A549 (cell line): ENCODE data around the gene DMRTC2. TPM values are rescaled to one million over a fixed set of nuclear protein-coding genes. Genes with fewer than 3 reads are reported as not detected.

ENCODE experiments used
- ATAC-seq, 2 experiments: fragments of 200-7000 bp in 1 of 2; fragments of >200 bp in 1 of 2; cut with Nextera tagmentation in 1 of 2; cut with Tn5 transposase in 1 of 2; 3 replicates each; pipeline versions ENCODE4 v1.8.0 to v1.9.1; 2018 to 2020; ENCODE audit warnings: mild to moderate bottlenecking in 1 of 2, moderate library complexity in 1 of 2
- CTCF ChIA-PET: fragments of 300-600 bp; sonication (Branson Sonifier 250); formaldehyde crosslinking; extraction: SDS; loops from one replicate; lab custom pipeline; 2021; ENCODE audit warnings: antibody characterized with exemption, inconsistent platforms; lab: Yijun Ruan, JAX
- POLR2A ChIA-PET: fragments of 350-600 bp; formaldehyde crosslinking; extraction: SDS; loops from one replicate; lab custom pipeline; 2021; ENCODE audit warnings: antibody characterized with exemption, inconsistent platforms; lab: Yijun Ruan, JAX
- DNase-seq, 2 experiments: peaks; one replicate each; pipeline versions ENCODE4 v3.0.0 to v3.0.0-alpha.2; 2011 to 2016; ENCODE audit warnings: low read depth in 1 of 2, low spot score in 1 of 2
- FAIRE-seq: peaks from 2 replicates; lab custom pipeline; 2011; peaks lifted over from hg19 to GRCh38; lab: Jason Lieb, UNC
- H3K27ac ChIP-seq, 2 experiments: fragments of >200 bp; sonication (Bioruptor Twin); formaldehyde crosslinking; 3 replicates each; pipeline ENCODE4 v1.5.1; 2016 to 2017
- H3K4me1 ChIP-seq: fragments of >200 bp; sonication (Bioruptor Twin); formaldehyde crosslinking; 3 replicates; pipeline ENCODE4 v1.6.1; 2016
- H3K4me2 ChIP-seq: fragments of >200 bp; sonication (Bioruptor Twin); formaldehyde crosslinking; 3 replicates; pipeline ENCODE4 v1.6.1; 2016
- H3K4me3 ChIP-seq: fragments of >200 bp; sonication (Bioruptor Twin); formaldehyde crosslinking; 3 replicates; pipeline ENCODE4 v1.5.1; 2016
- H3K9me3 ChIP-seq: fragments of >200 bp; sonication (Bioruptor Twin); formaldehyde crosslinking; 3 replicates; pipeline ENCODE4 v1.6.1; 2016
- ATOH8 ChIP-seq: fragments of 250-450 bp; sonication (Bioruptor Pico); IDR thresholded peaks from 2 replicates; pipeline ENCODE4 v1.5.0; 2020; ENCODE audit warnings: low read depth, mild to moderate bottlenecking, moderate library complexity
- BHLHE40 ChIP-seq: IDR thresholded peaks from 2 replicates; pipeline ENCODE4 v1.6.1; 2012; ENCODE audit warnings: low read depth, low read length, inconsistent platforms
- CBX2 ChIP-seq: fragments of 200-600 bp; sonication (generic); IDR thresholded peaks from 2 replicates; pipeline ENCODE4 v1.6.1; 2016; ENCODE audit warnings: low read depth, mild to moderate bottlenecking, borderline replicate concordance
- E2F6 ChIP-seq: IDR thresholded peaks from 2 replicates; pipeline ENCODE4 v1.6.1; 2012; ENCODE audit warnings: low read depth, borderline replicate concordance
- EHF ChIP-seq: fragments of 250-450 bp; sonication (Bioruptor Pico); IDR thresholded peaks from 2 replicates; pipeline ENCODE4 v1.5.0; 2020; ENCODE audit warnings: mild to moderate bottlenecking
- ELK1 ChIP-seq: fragments of 150-350 bp; IDR thresholded peaks from 2 replicates; pipeline ENCODE4 v1.6.1; 2014; ENCODE audit warnings: low read depth, mild to moderate bottlenecking, low read length
- FOSB ChIP-seq: fragments of 250-450 bp; sonication (Bioruptor Pico); IDR thresholded peaks from 2 replicates; pipeline ENCODE4 v1.5.0; 2020; ENCODE audit warnings: mild to moderate bottlenecking, moderate library complexity
- GATA3 ChIP-seq: IDR thresholded peaks from 2 replicates; pipeline ENCODE4 v1.6.1; 2012; ENCODE audit warnings: borderline replicate concordance
- HDAC2 ChIP-seq: fragments of 200-600 bp; sonication (generic); IDR thresholded peaks from 2 replicates; pipeline ENCODE4 v1.6.1; 2016
- HMGXB4 ChIP-seq: fragments of 250-450 bp; sonication (Bioruptor Pico); IDR thresholded peaks from 2 replicates; pipeline ENCODE4 v1.5.0; 2021; ENCODE audit warnings: mild to moderate bottlenecking, moderate library complexity, borderline replicate concordance
- HOXB5 ChIP-seq: fragments of 250-450 bp; sonication (Bioruptor Pico); IDR thresholded peaks from 2 replicates; pipeline ENCODE4 v1.5.0; 2020; ENCODE audit warnings: mild to moderate bottlenecking, moderate library complexity
- KDM1A ChIP-seq: fragments of 200-600 bp; sonication (generic); IDR thresholded peaks from 2 replicates; pipeline ENCODE4 v1.6.1; 2016; ENCODE audit warnings: low read depth, mild to moderate bottlenecking
- NFE2L2 ChIP-seq: fragments of 150-350 bp; conservative IDR thresholded peaks from 2 replicates; pipeline ENCODE4 v1.6.1; 2014; ENCODE audit warnings: low read length
- NPAS2 ChIP-seq: fragments of 250-450 bp; sonication (Bioruptor Pico); IDR thresholded peaks from 2 replicates; pipeline ENCODE4 v1.8.0; 2022; ENCODE audit warnings: mild to moderate bottlenecking, moderate library complexity, borderline replicate concordance
- PBX3 ChIP-seq: IDR thresholded peaks from 2 replicates; pipeline ENCODE4 v1.6.1; 2012
- POLR2AphosphoS2 ChIP-seq: conservative IDR thresholded peaks from 2 replicates; pipeline ENCODE4 v1.6.1; 2012; ENCODE audit warnings: low read length, improper control_type of control experiment, inconsistent platforms
- RAD21 ChIP-seq, 2 experiments: fragments of >200 bp in 1 of 2; sonication (Bioruptor Twin) in 1 of 2; formaldehyde crosslinking in 1 of 2; IDR thresholded peaks in 1 of 2; conservative IDR thresholded peaks in 1 of 2; 2 replicates in 1 of 2; 3 replicates in 1 of 2; pipeline ENCODE4 v1.6.1; 2012 to 2018; ENCODE audit warnings: inconsistent platforms in 1 of 2
- RARB ChIP-seq: fragments of 250-450 bp; sonication (Bioruptor Pico); IDR thresholded peaks from 2 replicates; pipeline ENCODE4 v1.8.0; 2021; ENCODE audit warnings: mild to moderate bottlenecking, moderate library complexity
- RNF2 ChIP-seq: fragments of 200-600 bp; sonication (generic); IDR thresholded peaks from 2 replicates; pipeline ENCODE4 v1.6.1; 2016; ENCODE audit warnings: low read depth, mild to moderate bottlenecking, antibody characterized with exemption, moderate library complexity, borderline replicate concordance
- SMC3 ChIP-seq: fragments of >200 bp; sonication (Bioruptor Twin); formaldehyde crosslinking; IDR thresholded peaks from 3 replicates; pipeline ENCODE4 v1.6.1; 2018; ENCODE audit warnings: inconsistent platforms
- TFCP2L1 ChIP-seq: fragments of 250-450 bp; sonication (Bioruptor Pico); IDR thresholded peaks from 2 replicates; pipeline ENCODE4 v1.5.0; 2021; ENCODE audit warnings: mild to moderate bottlenecking
- ZFP36 ChIP-seq: fragments of 450-650 bp; IDR thresholded peaks from 2 replicates; pipeline ENCODE4 v1.6.1; 2014; ENCODE audit warnings: borderline replicate concordance; ENCODE audit not compliant: partially characterized antibody
- WGBS: methylation state at CpG from one replicate; pipeline ENCODE4 v1.1.6; 2017; ENCODE audit errors: missing lambda C conversion rate; 5-methylcytosine and 5-hydroxymethylcytosine counted together
- polyA plus RNA-seq, 4 experiments: library from polyadenylated mRNA; depleted of rRNA in 3 of 4; stranded (reverse); fragments of >200 nt; fragmentation: RNase III in 1 of 4; extraction: RNeasy Plus Mini Kit Qiagen cat#74134 plus additional on column Dnase treatment in 1 of 4; gene quantifications; 2 replicates in 3 of 4; 3 replicates in 1 of 4; pipeline ENCODE4 v1.2.3, GENCODE V29; 2011 to 2017

DMRTC2 gene
- polyA plus RNA-seq, 2 of the 4 experiments (the other 2 are of a cell fraction), result not detected

GRCh38 chr19:41892173-41892902 is 47.5 kb downstream of the DMRTC2 start:
- H3K4me3 ChIP-seq, result no peak overlapping the region
- FAIRE-seq, result no peak
- 92% methylated on average over 34 of the region's 34 CpGs for WGBS
- no peak for DNase-seq
- TF ChIP-seq KDM1A, result no peak
- TF ChIP-seq HOXB5 (CRISPR knock-in tag), result no peak
- no peak for TF ChIP-seq HMGXB4 (CRISPR knock-in tag)
- TF ChIP-seq RNF2, result no peak
- no peak for TF ChIP-seq SMC3
- no peak for TF ChIP-seq NFE2L2
- H3K4me2 ChIP-seq, result no peak overlapping the region
- CTCF ChIA-PET, result interaction anchor here (0.8 to 4.0 kb wide), 10 partner anchors 8 to 189 kb away, joined by 3 to 17 read pairs (median 6); no protein-coding TSS in a partner anchor
- POLR2A ChIA-PET, result interaction anchor here (0.7 kb wide), 1 partner anchor 49 kb away, joined by 3 read pairs; no protein-coding TSS in a partner anchor
- no peak overlapping the region for H3K27ac ChIP-seq
- peaks cover 17% of the 10 kb centered on the region; the same call in 2 of the 3 replicates for H3K4me1 ChIP-seq
- no peak for ATAC-seq
- no peaks in the 10 kb centered on the region for H3K9me3 ChIP-seq

- peak in 1 of 2 experiments; percentile 87 for DNase-seq
- FAIRE-seq, result no peak
- CTCF ChIA-PET, result interaction anchor here (2.7 kb wide), 1 partner anchor 11 kb away, joined by 18 read pairs; no protein-coding TSS in a partner anchor
Observed at GRCh38 chr19:41893899-41894298, 49.1 kb downstream of the DMRTC2 start.

More at GRCh38 chr19:41893899-41894298, 49.1 kb downstream of the DMRTC2 start:
- no peak overlapping the region for H3K4me2 ChIP-seq
- H3K4me1 ChIP-seq, result peaks cover 14% of the 10 kb centered on the region; the same call in 2 of the 3 replicates
- peak overlapping the region in 1 of 2 experiments; percentile 42; a peak in 1 of 6 replicates for H3K27ac ChIP-seq
- WGBS, result 70% methylated on average over 6 of the region's 6 CpGs
- ATAC-seq, result peak; percentile 25 to 63
- H3K4me3 ChIP-seq, result no peak overlapping the region
- H3K9me3 ChIP-seq, result no peaks in the 10 kb centered on the region
- POLR2A ChIA-PET, result no interaction called here
- no peak for TF ChIP-seq POLR2AphosphoS2
- TF ChIP-seq GATA3, result peak; percentile 39; the same call in 1 of the 2 replicates
- TF ChIP-seq TFCP2L1 (CRISPR knock-in tag), result no peak
- TF ChIP-seq BHLHE40, result no peak
- TF ChIP-seq CBX2, result no peak
- no peak for TF ChIP-seq FOSB
- TF ChIP-seq ZFP36, result peak; percentile 15
- TF ChIP-seq RAD21 (conservative IDR thresholded peaks at IDR 0.05 in 1 of 2, IDR thresholded peaks at IDR 0.05 in 1 of 2), result no peak
- TF ChIP-seq HDAC2, result no peak
- no peak for TF ChIP-seq RARB (CRISPR knock-in tag)
- TF ChIP-seq HMGXB4 (CRISPR knock-in tag), result no peak
- no peak for TF ChIP-seq NPAS2
- no peak for TF ChIP-seq ATOH8 (CRISPR knock-in tag)
- 0 out of 2 replicates have a peak, but pooled peaks have one; percentile 56 for TF ChIP-seq EHF (CRISPR knock-in tag)
- TF ChIP-seq E2F6, result no peak
- TF ChIP-seq PBX3, result 0 out of 2 replicates have a peak, but pooled peaks have one; percentile 12
- TF ChIP-seq ELK1, result no peak
